Psoas muscle (tissue), 8 donors: Measurements from ENCODE around the gene NLGN1. TPM values are rescaled to one million over a fixed set of nuclear protein-coding genes. Genes with fewer than 3 reads are reported as not detected.

ENCODE experiments used
- ATAC-seq, 4 donors: fragments of 200-7000 bp; cut with Tn5 transposase; one replicate each; pipeline ENCODE4 v1.9.1; 2020; ENCODE audit warnings: moderate library complexity in 3 of 4, mild to moderate bottlenecking in 2 of 4
- DNase-seq, 2 donors: peaks; one replicate each; pipeline ENCODE4 v3.0.0-alpha.2; 2020
- H3K27ac ChIP-seq: fragments of 200-600 bp; one replicate; pipeline ENCODE4 v1.8.0; 2022
- H3K27me3 ChIP-seq, 3 donors: fragments of 200-600 bp in 1 of 3; one replicate each; pipeline versions ENCODE4 v1.6.1 to v1.8.0; 2013 to 2022; ENCODE audit warnings: low read length in 2 of 3, mild to moderate bottlenecking in 2 of 3, moderate library complexity in 1 of 3; ENCODE audit not compliant: insufficient read depth in 3 of 3
- H3K36me3 ChIP-seq, 2 donors: fragments of 200-600 bp in 1 of 2; one replicate each; pipeline versions ENCODE4 v1.6.1 to v1.8.0; 2013 to 2022; ENCODE audit warnings: low read depth in 1 of 2, mild to moderate bottlenecking in 1 of 2, moderate library complexity in 1 of 2; ENCODE audit not compliant: insufficient read depth in 1 of 2
- H3K4me1 ChIP-seq: fragments of 200-600 bp; one replicate; pipeline ENCODE4 v1.8.0; 2022
- H3K4me3 ChIP-seq: fragments of 200-600 bp; one replicate; pipeline ENCODE4 v1.8.0; 2022; ENCODE audit warnings: mild to moderate bottlenecking
- H3K9me3 ChIP-seq: fragments of 200-600 bp; one replicate; pipeline ENCODE4 v1.8.0; 2022
- CTCF ChIP-seq: fragments of 200-600 bp; IDR thresholded peaks from one replicate; pipeline ENCODE4 v1.8.0; 2022; ENCODE audit warnings: antibody characterized with exemption
- WGBS, 3 donors: extraction: QIAGEN DNeasy Blood & Tissue Kit; methylation state at CpG; one replicate each; pipeline versions ENCODE4 v1.1.6 to v1.1.7; 2013; 5-methylcytosine and 5-hydroxymethylcytosine counted together
- intact Hi-C, 2 donors: fragments of 100-400 bp; cut with DNase I; formaldehyde crosslinking; loops; one replicate each; pipeline versions ENCODE4 v1.11.0 to v1.14.2; 2022
- polyA plus RNA-seq, 3 donors: library from polyadenylated mRNA; stranded (reverse); fragments of 200-250 nt; gene quantifications; one replicate each; pipeline ENCODE4 v1.2.3, GENCODE V29; 2013
- total RNA-seq, 4 donors: library from RNA; stranded (reverse); fragmentation: NEBNext Ultra II Directional in 2 of 4; extraction: Animal tissue kit (Norgen Biotek cat#: 25700) in 2 of 4; gene quantifications; one replicate each; pipeline versions ENCODE4 v1.2.1 to v1.2.4, GENCODE V29; 2021 to 2023
- donor health status: healthy with polysubstance abuse.
- donor health status: DM: no; HTN: no; CAD: no; lungs with moderate emphysema.
- donor health status: Bipolar disorder and iron deficiency.
- donor health status: healthy.
- donor health status: DM: yes; HTN: yes; CAD: no.
- donor health status: DM: no; HTN: no; CAD: no.
- donor health status: DM: no; HTN: no; CAD: no.
- donor health status: DM: yes; HTN: yes; CAD: no.

NLGN1 gene
- total and polyA plus RNA-seq, 7 donors = 0.04 to 1.0 (median 0.54) TPM

DNA sequence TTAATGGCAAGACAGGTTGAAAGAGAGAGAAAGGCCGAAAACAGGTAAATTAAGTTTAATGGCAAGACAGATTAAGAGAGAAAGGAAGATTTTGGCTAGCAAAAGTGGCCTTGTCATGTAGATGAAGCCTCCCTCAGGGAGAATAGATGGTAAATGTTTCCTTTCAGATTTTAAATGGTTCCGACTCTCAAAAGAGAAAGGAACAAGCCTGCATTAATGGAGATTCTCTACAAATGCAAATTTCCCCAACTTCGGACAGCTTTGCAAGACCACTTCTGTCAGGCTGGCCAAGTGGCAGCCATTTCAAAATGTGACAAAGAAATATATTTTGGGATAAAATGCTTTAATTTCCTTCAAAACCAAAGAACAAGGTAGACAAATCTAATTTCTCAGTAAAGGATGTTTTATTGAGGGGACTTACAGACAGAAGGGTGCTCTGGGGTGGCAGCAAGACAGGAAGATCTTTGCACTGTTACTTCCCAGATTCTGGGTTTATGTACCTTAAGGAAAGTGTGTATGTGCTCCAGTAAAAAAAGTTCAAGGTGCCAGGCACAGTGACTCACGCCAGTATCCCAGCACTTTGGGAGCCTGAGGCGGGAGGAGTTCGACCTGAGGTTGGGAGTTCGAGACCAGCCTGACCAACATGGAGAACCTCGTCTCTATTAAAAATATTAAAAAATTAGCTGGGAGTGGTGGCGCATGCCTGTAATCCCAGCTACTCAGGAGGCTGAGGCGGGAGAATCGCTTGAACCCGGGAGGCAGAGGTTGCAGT is 835.3 kb downstream of the NLGN1 start:
- no peaks in the 10 kb centered on the region for H3K27me3 ChIP-seq
- DNase-seq (no peak), ATAC-seq (no peak)
- no peaks in the 10 kb centered on the region for H3K36me3 ChIP-seq
- no peak overlapping the region for H3K27ac ChIP-seq
- no peaks in the 10 kb centered on the region for H3K9me3 ChIP-seq
- H3K4me3 ChIP-seq = no peak overlapping the region
- intact Hi-C loops = no loop called here
- H3K4me1 ChIP-seq = no peaks in the 10 kb centered on the region
- WGBS, 3 donors = 85 to 92% (median 89%) methylated on average over 12 of the region's 12 CpGs
- no peak for TF ChIP-seq CTCF

GRCh38 chr3:174233511-174233910 is 836.0 kb downstream of the NLGN1 start:
- no peak for TF ChIP-seq CTCF
- 86 to 92% (median 86%) methylated on average over 2 of the region's 2 CpGs for WGBS, 3 donors
- H3K27ac ChIP-seq = no peak overlapping the region
- no peaks in the 10 kb centered on the region for H3K36me3 ChIP-seq
- intact Hi-C loops = no loop called here
- H3K4me3 ChIP-seq = no peak overlapping the region
- no peaks in the 10 kb centered on the region for H3K4me1 ChIP-seq
- no peaks in the 10 kb centered on the region for H3K27me3 ChIP-seq
- ATAC-seq = no peak
- no peaks in the 10 kb centered on the region for H3K9me3 ChIP-seq
- no peak for DNase-seq

GRCh38 chr3:174242311-174243041 is 844.9 kb downstream of the NLGN1 start:
- intact Hi-C loops = no loop called here
- DNase-seq = no peak

DNA sequence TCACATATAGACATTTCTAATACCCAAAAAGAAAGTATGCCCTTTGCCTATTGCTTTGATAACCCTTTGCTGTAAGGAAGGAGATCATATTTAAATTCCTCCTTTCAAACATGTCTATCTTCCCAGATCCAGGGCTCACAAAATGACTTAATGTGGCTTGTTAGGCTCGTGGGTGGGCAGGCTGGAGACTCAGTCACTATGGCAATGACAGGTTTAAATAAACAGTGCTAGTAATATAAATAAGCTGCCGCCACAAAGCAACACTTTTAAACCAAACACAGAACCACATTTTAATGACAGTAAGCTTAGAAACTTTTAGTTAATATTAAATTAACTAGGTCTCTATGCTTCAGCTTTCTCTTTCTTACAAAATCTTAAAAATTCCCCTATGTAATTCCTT is 845.6 kb downstream of the NLGN1 start:
- Histone ChIP-seq H3K4me3 (no peak overlapping the region), H3K36me3 (no peaks in the 10 kb centered on the region), H3K9me3 (no peaks in the 10 kb centered on the region), H3K27me3 (no peaks in the 10 kb centered on the region), H3K4me1 (no peaks in the 10 kb centered on the region), H3K27ac (no peak overlapping the region)
- no peak for ATAC-seq
- 35 to 54% (median 42%) methylated on average over 2 of the region's 2 CpGs for WGBS, 3 donors
- DNase-seq = no peak
- intact Hi-C loops = no loop called here
- no peak for TF ChIP-seq CTCF

More at GRCh38 chr3:174242311-174243041, 844.9 kb downstream of the NLGN1 start:
- H3K27ac ChIP-seq = no peak overlapping the region
- no peaks in the 10 kb centered on the region for H3K4me1 ChIP-seq
- H3K36me3 ChIP-seq = no peaks in the 10 kb centered on the region
- 44 to 61% (median 48%) methylated on average over 10 of the region's 10 CpGs for WGBS, 3 donors
- ATAC-seq = no peak
- H3K27me3 ChIP-seq = no peaks in the 10 kb centered on the region
- no peak for TF ChIP-seq CTCF
- no peaks in the 10 kb centered on the region for H3K9me3 ChIP-seq
- no peak overlapping the region for H3K4me3 ChIP-seq
